Gastrocnemius medialis (tissue), 4 donors: Measurements from ENCODE around the gene PEDS1.

Experiments used
- POLR2A ChIP-seq, 2 donors: fragments of 450-650 bp; IDR thresholded peaks; one replicate each; pipeline ENCODE4 v1.6.1; 2017; ENCODE audit warnings: antibody characterized with exemption in 2 of 2, mild to moderate bottlenecking in 2 of 2, moderate library complexity in 2 of 2
- TF ChIP-seq, protein P1 (sequence below), 5 experiments: fragments of 450-650 bp in 3 of 5; fragments of 200-600 bp in 2 of 5; sonication (generic) in 2 of 5; IDR thresholded peaks in 4 of 5; conservative IDR thresholded peaks in 1 of 5; 1 replicate in 4 of 5; 2 replicates in 1 of 5; pipeline ENCODE4 v1.5.1; 2016 to 2019; ENCODE audit warnings: antibody characterized with exemption in 5 of 5, mild to moderate bottlenecking in 3 of 5, moderate library complexity in 3 of 5

- no peak for TF ChIP-seq POLR2A (IDR thresholded peaks at IDR 0.05)
- TF ChIP-seq, protein P1, sequence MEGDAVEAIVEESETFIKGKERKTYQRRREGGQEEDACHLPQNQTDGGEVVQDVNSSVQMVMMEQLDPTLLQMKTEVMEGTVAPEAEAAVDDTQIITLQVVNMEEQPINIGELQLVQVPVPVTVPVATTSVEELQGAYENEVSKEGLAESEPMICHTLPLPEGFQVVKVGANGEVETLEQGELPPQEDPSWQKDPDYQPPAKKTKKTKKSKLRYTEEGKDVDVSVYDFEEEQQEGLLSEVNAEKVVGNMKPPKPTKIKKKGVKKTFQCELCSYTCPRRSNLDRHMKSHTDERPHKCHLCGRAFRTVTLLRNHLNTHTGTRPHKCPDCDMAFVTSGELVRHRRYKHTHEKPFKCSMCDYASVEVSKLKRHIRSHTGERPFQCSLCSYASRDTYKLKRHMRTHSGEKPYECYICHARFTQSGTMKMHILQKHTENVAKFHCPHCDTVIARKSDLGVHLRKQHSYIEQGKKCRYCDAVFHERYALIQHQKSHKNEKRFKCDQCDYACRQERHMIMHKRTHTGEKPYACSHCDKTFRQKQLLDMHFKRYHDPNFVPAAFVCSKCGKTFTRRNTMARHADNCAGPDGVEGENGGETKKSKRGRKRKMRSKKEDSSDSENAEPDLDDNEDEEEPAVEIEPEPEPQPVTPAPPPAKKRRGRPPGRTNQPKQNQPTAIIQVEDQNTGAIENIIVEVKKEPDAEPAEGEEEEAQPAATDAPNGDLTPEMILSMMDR (IDR thresholded peaks at IDR 0.05 in 4 of 5, conservative IDR thresholded peaks at IDR 0.05 in 1 of 5): no peak
Observed at GRCh38 chr20:50142812-50143211, 10.7 kb downstream of the PEDS1 start.
